Endometrium (tissue), 2 donors: Measurements from ENCODE around the gene OR9K2.
"Not testable (repeated sequence)": the region's sequence is repeated elsewhere in the genome, so short reads cannot be mapped to it uniquely, and the experiment has no call there.

Experiments
- FAIRE-seq: peaks from 2 replicates; lab custom pipeline; 2012; peaks lifted over from hg19 to GRCh38; lab: Jason Lieb, UNC
- donor health status: control.
- donor health status: control.

OR9K2 gene, protein sequence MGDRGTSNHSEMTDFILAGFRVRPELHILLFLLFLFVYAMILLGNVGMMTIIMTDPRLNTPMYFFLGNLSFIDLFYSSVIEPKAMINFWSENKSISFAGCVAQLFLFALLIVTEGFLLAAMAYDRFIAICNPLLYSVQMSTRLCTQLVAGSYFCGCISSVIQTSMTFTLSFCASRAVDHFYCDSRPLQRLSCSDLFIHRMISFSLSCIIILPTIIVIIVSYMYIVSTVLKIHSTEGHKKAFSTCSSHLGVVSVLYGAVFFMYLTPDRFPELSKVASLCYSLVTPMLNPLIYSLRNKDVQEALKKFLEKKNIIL

DNA sequence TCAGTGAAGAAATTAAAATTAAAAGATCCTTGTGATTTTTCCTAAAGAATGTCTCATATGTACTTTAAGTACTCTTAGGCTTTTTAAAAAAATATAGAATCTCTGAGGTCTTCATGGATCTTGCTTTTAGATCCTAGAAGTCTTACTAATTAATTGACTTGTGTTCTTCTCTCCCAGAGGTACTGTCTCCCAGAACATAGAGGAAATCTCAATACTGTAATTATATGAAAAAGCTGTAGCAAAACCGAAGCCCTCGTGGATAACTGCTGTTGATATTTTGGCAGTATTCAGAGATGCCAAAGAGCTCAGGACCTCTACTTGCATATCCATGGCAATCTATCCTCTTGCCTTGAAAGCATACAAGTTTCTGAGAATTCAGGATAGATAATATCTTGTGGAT is at the start of gene OR9K2:
Gene OR9K2, plus strand, starts transcription at position 301 of the 400 bp plus-strand sequence. CDS start 3,429 bp downstream, outside the sequence.
- no peak for FAIRE-seq

DNA sequence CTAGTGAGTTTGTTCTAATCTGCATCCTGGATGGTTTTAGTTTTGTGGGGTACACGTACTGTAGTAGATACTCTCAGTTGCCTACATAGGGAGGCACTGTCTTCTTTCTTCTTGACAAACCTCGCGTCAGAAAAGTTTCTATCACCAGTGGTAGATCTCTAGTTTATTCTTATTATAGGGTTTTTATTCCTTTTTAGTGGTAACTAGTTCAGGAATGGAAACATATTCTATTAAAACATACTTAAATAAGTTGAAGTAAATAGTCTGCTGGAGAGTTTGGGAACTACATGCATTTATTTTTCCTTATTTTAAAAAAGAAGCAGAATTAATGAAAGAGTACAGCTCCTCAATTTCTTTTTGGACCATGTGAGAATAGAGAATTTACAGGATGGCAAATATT is 33.6 kb upstream of the OR9K2 start:
- FAIRE-seq: no peak

DNA sequence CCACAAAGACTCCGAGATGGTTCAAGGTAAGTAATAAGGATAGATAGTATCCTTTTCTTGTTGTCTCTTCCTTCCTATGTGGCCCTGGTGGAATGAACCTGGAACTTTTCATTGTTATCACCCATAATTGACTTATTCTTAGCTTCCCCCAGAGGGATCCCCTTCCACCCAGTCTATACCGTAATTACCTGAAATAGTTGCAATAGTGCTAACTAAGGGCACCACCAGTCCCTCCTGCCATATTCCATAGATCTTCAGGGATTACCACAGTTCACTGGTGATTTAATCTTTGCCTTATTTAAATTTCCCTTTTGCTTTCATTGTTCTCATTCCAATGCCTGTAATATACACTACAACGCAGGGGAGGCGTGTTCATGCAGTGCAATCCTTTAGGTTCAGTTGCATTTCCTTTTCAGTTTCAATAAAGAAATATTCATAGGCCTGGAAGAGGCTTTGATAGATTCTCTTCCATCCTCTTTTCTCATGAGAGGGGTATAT is 13.8 kb upstream of the OR9K2 start:
- no peak for FAIRE-seq

DNA sequence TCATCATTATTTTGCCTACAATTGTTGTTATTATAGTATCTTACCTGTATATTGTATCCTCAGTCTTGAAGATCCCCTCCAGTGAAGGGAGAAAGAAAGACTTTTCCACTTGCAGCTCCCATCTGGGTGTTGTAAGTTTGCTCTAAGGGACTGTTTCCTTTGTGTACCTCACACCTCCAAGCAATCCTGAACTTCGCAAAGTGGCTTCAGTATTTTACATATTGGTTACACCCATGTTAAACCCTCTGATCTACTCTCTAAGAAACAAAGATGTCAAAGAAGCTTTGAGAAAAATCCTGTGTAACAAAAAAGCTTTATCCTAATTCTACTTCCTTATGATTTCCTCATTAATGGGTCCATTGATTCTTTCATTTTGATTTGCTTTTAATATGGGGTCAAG is 10.1 kb upstream of the OR9K2 start:
- FAIRE-seq: no peak

DNA sequence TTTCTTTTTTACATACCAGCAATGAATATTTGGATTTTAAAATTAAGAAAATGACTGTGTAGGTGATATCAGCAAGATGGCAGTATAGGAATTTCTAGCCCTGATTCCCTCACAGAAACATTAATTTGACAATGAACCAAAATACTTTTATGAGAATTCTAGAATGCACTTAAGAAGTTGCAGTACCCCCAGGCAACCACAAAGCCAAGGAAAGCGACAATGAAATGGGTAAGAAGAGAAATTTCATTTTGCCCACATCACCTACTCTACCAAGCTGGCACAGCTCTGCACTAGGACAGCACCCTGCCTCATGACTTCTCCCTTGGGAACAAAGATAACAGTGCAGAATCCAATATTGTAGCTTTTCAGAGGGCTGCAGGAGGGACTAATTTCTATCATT is 6.6 kb downstream of the OR9K2 start:
- no peak for FAIRE-seq

DNA sequence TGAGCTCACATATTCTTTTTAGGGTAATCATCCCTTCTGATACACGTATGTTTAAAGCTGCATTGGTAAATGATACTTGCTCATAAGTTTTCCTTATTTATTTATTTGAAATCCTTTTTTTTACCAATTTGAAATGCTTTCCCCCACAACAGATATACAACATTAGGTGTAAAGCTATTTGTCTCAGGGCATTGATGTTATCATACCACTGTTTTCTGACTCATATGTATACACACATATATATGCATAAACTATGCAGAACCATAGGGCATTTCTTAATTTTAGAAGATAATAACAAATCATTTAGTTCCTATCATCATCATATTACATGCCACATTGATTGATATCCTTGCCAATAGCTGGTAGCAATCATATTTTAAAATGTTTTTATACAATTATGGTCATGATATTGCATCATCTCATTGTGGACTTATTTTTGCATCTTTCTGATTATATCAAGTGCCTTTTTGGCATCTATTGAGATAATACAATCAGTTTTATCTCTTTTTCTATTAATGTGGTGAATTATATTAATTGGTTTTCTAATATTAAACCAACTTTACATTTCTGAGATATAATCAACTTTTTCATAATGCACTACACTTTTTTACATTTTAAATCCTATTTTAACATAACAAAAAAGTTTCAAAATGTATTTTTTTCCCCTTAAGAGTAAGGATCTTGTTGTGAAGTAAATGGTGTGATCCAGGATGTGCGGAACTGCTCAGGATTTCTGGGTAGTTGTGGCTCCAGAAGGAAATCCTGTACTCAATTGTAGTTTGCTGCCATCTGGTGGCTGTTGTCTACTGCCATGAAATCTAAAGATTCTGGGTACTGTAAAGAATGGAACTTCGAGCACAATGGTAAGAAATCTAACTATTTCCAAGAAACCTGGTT is 16.7 kb downstream of the OR9K2 start:
- FAIRE-seq: no peak

DNA sequence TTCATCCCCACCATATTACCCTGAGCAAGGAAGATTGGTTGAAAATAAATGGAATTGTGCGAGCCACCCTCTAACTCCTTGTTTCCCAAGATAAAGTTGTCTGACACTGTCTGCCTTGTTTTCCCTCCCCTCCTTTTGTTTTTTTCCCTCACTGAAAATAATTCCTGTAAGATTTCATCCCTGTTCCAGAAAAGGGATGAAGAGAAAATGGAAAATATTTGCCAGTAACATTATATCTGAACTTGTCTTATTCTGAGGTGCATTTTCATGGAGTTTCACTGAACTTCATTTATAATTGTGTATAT is 17.3 kb downstream of the OR9K2 start:
- FAIRE-seq: no peak

DNA sequence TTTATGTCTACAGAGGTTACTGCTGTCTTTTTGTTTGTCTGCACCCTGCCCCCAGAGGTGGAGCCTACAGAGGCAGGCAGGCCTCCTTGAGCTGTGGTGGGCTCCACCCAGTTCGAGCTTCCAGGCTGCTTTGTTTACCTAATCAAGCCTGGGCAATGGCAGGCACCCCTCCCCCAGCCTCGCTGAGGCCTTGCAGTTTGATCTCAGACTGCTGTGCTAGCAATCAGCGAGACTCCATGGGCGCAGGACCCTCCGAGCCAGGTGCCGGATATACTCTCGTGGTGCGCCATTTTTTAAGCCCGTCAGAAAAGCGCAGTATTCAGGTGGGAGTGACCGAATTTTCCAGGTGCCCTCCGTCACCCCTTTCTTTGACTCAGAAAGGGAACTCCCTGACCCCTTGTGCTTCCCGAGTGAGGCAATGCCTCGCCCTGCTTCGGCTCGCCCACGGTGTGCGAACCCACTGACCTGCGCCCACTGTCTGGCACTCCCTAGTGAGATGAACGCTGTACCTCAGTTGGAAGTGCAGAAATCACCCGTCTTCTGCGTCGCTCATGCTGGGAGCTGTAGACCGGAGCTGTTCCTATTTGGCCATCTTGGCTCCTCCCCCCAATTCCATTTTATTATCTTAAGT is 40.9 kb downstream of the OR9K2 start:
- FAIRE-seq: not testable (repeated sequence)

DNA sequence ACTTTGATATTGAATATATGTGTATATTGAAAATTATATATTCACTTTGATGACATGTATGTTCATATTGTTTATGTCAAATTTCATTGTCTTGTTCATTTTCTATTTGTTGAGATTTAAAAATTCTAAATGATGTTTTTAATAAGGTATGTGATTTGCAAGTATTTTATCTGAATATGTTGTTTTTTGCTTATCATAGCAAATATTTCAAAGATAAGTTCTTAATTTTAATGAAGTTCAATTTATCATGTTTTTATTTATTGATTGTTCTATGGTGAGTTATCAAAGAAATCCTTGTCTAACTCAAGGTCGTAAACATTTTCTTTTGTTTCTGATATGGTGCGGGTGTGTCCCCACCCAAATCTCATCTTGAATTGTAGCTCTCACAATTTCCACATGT is 45.2 kb downstream of the OR9K2 start:
- FAIRE-seq: no peak

DNA sequence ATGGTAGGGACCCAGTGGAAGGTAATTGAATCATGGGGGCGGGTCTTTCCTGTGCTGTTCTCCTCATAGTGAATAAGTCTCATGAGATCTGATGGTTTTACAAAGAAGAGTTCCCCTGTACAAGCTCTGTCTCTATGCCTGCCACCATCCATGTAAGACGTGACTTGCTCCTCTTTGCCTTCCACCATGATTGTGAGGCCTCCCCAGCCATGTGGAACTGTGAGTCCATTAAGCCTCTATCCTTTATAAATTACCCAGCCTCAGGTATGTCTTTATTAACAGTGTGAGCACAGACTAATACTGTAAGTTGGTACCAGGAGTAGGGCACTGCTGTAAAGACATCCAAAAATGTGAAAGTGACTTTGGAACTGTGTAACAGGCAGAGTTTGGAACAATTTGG is 45.6 kb downstream of the OR9K2 start:
- FAIRE-seq: not testable (repeated sequence)

DNA sequence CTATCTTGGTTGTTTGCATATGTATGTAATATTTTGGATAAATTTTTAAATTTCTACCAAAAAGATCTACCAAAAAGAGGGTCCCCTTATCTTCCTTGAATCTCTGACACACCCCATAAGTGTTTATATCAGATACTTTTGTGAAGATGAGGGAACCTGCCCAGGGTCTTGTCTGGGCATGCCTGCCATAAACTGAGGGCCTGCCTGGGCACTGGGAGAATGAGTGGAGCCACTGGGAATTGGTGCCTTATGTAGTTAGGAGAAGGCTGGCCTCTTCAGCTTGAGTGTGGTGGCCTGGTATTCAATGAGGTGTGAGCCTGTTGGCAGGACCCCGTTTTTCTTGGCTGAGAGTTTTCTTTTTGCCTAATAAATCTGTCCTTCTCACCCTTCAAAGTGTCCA is 46.5 kb downstream of the OR9K2 start:
- no peak for FAIRE-seq

DNA sequence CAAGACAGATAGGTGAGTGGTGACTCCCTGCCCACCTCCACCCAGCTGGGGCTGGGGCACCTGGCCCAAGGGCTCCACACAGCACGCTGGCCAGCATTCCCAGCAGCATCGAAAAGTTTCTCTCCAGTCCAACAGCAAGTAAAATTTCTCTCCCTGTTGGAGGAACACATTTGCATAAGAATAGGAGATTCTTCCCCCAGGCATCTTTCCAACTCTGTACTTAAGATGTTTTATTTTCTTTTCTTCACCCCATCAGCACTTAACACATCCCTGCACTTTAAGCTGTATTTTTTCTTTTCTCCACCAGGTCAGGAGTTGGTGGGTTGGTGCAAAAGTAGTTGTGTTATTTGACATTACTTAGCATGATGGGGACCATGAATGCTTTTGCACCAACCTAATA is 47.2 kb downstream of the OR9K2 start:
- no peak for FAIRE-seq
